Testis (tissue), 3 donors: ENCODE data around the gene PLGRKT. TPM values are rescaled to one million over a fixed set of nuclear protein-coding genes. Genes with fewer than 3 reads are reported as not detected.

Experiments used
- DNase-seq: peaks from one replicate; pipeline ENCODE4 v3.0.0-alpha.2; 2019
- H3K27ac ChIP-seq, 2 donors: fragments of 200-600 bp; sonication (generic); one replicate each; pipeline ENCODE4 v1.5.1; 2019
- H3K27me3 ChIP-seq: fragments of 200-600 bp; sonication (generic); one replicate; pipeline ENCODE4 v1.5.1; 2019
- H3K36me3 ChIP-seq: fragments of 200-600 bp; sonication (generic); one replicate; pipeline ENCODE4 v1.5.1; 2017; ENCODE audit warnings: low read depth; ENCODE audit errors: missing control alignments
- H3K4me1 ChIP-seq: fragments of 200-600 bp; sonication (generic); one replicate; pipeline ENCODE4 v1.5.1; 2019
- H3K4me3 ChIP-seq, 2 donors: fragments of 200-600 bp; sonication (generic); one replicate each; pipeline ENCODE4 v1.5.1; 2017 to 2019
- H3K9me3 ChIP-seq: fragments of 200-600 bp; sonication (generic); one replicate; pipeline ENCODE4 v1.5.1; 2017
- CTCF ChIP-seq, 3 experiments: fragments of 450-650 bp in 2 of 3; fragments of 200-600 bp in 1 of 3; sonication (generic) in 1 of 3; IDR thresholded peaks; one replicate each; pipeline ENCODE4 v1.5.1; 2016 to 2019; ENCODE audit warnings: antibody characterized with exemption in 3 of 3, mild to moderate bottlenecking in 2 of 3, moderate library complexity in 1 of 3
- POLR2A ChIP-seq: fragments of 450-650 bp; IDR thresholded peaks from one replicate; pipeline ENCODE4 v1.6.1; 2017; ENCODE audit warnings: antibody characterized with exemption, mild to moderate bottlenecking, moderate library complexity
- WGBS, 2 donors: methylation state at CpG; one replicate each; pipeline ENCODE4 v1.1.5; 2018; 5-methylcytosine and 5-hydroxymethylcytosine counted together
- intact Hi-C: fragments of 100-400 bp; cut with DNase I; formaldehyde crosslinking; loops from one replicate; pipeline ENCODE4 v1.15.1; 2023; ENCODE audit warnings: low total_unique reads
- polyA plus RNA-seq: library from polyadenylated mRNA; stranded (reverse); fragments of 350-450 nt; fragmentation: Illumina TruSeq; extraction: RNeasy Lipid Tissue Mini Kit (QIAGEN cat#74804); gene quantifications from one replicate; pipeline ENCODE4 v1.2.3, GENCODE V29; 2014; ENCODE audit warnings: low read depth, low replicate concordance; ENCODE audit not compliant: insufficient read depth
- total RNA-seq, 2 donors: library from RNA; depleted of rRNA; stranded (reverse); fragments of >200 nt; gene quantifications; one replicate each; pipeline ENCODE4 v1.2.3, GENCODE V29; 2016

Gene PLGRKT
- total and polyA plus RNA-seq, 3 donors from 2014 or later = 7.5 to 13.4 (median 9.5) TPM

- 77 to 88% methylated on average over 2 of the region's 2 CpGs for WGBS, 2 donors
- Histone ChIP-seq H3K27me3 (no peaks in the 10 kb centered on the region), H3K4me3 (no peak overlapping the region), H3K4me1 (no peaks in the 10 kb centered on the region), H3K9me3 (no peaks in the 10 kb centered on the region), H3K27ac (no peak overlapping the region), H3K36me3 (no peaks in the 10 kb centered on the region)
- TF ChIP-seq CTCF (IDR thresholded peaks at IDR 0.05) (no peak), POLR2A (no peak)
- DNase-seq = no peak
- intact Hi-C loops = no loop called here
Measured at GRCh38 chr9:5455181-5455580, 17.5 kb upstream of the PLGRKT start.

DNA sequence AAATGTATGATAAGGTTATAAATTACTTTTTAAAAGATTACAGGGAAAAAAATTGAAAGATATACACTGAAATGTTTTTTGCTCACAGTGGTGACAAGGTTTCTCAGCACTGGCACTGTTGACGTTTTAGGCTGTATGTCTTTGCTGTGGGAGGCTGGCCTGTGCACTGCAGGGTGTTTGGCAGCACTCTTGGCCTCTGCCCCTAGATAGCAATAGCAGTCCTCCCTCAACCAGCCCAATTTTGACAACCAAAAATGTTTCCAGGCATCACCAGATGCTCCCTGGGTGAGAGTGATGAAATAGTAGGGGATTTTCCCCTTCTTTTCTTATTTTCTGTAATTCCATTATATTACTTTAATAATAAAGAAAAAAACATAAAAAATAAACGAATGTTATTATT lies 15.9 kb upstream of the PLGRKT start:
- H3K27ac ChIP-seq = no peak overlapping the region

GRCh38 chr9:5453004-5453403 lies 15.3 kb upstream of the PLGRKT start:
- Histone ChIP-seq H3K27ac (no peak overlapping the region), H3K27me3 (no peaks in the 10 kb centered on the region), H3K9me3 (no peaks in the 10 kb centered on the region), H3K4me1 (no peaks in the 10 kb centered on the region), H3K4me3 (no peak overlapping the region), H3K36me3 (no peaks in the 10 kb centered on the region)
- TF ChIP-seq POLR2A = no peak
- TF ChIP-seq CTCF (IDR thresholded peaks at IDR 0.05) = no peak
- no peak for DNase-seq
- 89 to 94% methylated on average over 2 of the region's 2 CpGs for WGBS, 2 donors
- intact Hi-C loops = no loop called here

More for the DNA sequence above, 15.9 kb upstream of the PLGRKT start:
- Histone ChIP-seq H3K27me3 (no peaks in the 10 kb centered on the region), H3K36me3 (no peaks in the 10 kb centered on the region), H3K4me1 (no peaks in the 10 kb centered on the region), H3K9me3 (no peaks in the 10 kb centered on the region), H3K4me3 (no peak overlapping the region)
- TF ChIP-seq POLR2A (no peak), CTCF (IDR thresholded peaks at IDR 0.05) (no peak)
- no peak for DNase-seq
- intact Hi-C loops = no loop called here
- 61 to 63% methylated on average over 2 of the region's 2 CpGs for WGBS, 2 donors

GRCh38 chr9:5452286-5452609 lies 14.5 kb upstream of the PLGRKT start:
- no peak overlapping the region for H3K27ac ChIP-seq
- H3K36me3 ChIP-seq = no peaks in the 10 kb centered on the region
- WGBS, 2 donors = 80 to 90% methylated on average over 1 of the region's 1 CpG

More at GRCh38 chr9:5452286-5452609, 14.5 kb upstream of the PLGRKT start:
- TF ChIP-seq POLR2A (no peak), CTCF (IDR thresholded peaks at IDR 0.05) (no peak)
- H3K4me1 ChIP-seq = no peaks in the 10 kb centered on the region
- no peaks in the 10 kb centered on the region for H3K27me3 ChIP-seq
- H3K9me3 ChIP-seq = no peaks in the 10 kb centered on the region
- intact Hi-C loops = no loop called here
- no peak overlapping the region for H3K4me3 ChIP-seq
- no peak for DNase-seq
